ENCODE data around the gene TBX21. TPM values are rescaled to one million over a fixed set of nuclear protein-coding genes. Genes with fewer than 3 reads are reported as not detected.

The TBX21 gene
- total RNA-seq, 2 donors from 2014 or later = not detected

- WGBS, 2 experiments (ENCODE audit: insufficient coverage in 1 of 2, insufficient read length in 1 of 2) = 15 to 16% methylated on average over 28 to 60 of the region's 60 CpGs
- H3K9me3 ChIP-seq (ENCODE audit: control insufficient read depth, low read length) = no peaks in the 10 kb centered on the region
- H3K4me1 Mint-ChIP-seq = peaks cover 7% of the 10 kb centered on the region
- H3K27ac ChIP-seq (ENCODE audit: low read depth, low read length) = no peak overlapping the region
- no peaks in the 10 kb centered on the region for H3K36me3 ChIP-seq (ENCODE audit: control insufficient read depth, insufficient read depth, low read length)
- H3K4me3 ChIP-seq (ENCODE audit: low read length) = peak overlapping the region; percentile 66
- peaks cover 78% of the 10 kb centered on the region for H3K27me3 ChIP-seq (ENCODE audit: control insufficient read depth, insufficient read depth, low read length, poor library complexity, severe bottlenecking)
- peak; percentile 76 for DNase-seq
- no peak overlapping the region for H3K27ac Mint-ChIP-seq
- no peaks in the 10 kb centered on the region for H3K36me3 Mint-ChIP-seq (ENCODE audit: low read depth)
- H3K4me3 Mint-ChIP-seq = peak overlapping the region; percentile 49
- H3K9ac ChIP-seq (ENCODE audit: extremely low read depth, low read length, poor library complexity, severe bottlenecking) = no peak overlapping the region
- H3K4me1 ChIP-seq (ENCODE audit: control insufficient read depth, insufficient read depth, low read length) = no peaks in the 10 kb centered on the region
- H3K27me3 Mint-ChIP-seq (ENCODE audit: insufficient read depth) = peaks cover 81% of the 10 kb centered on the region
- no peaks in the 10 kb centered on the region for H3K9me3 Mint-ChIP-seq
- TF ChIP-seq CTCF (conservative IDR thresholded peaks at IDR 0.05) = no peak
Measured at GRCh38 chr17:47733674-47734410, 806 bp downstream of the TBX21 start.

- Histone ChIP-seq H3K9me3 (ENCODE audit: control insufficient read depth, low read length) (no peaks in the 10 kb centered on the region), H3K27me3 (ENCODE audit: control insufficient read depth, insufficient read depth, low read length, poor library complexity, severe bottlenecking) (peaks cover 71% of the 10 kb centered on the region), H3K27ac (ENCODE audit: low read depth, low read length) (no peak overlapping the region), H3K9ac (ENCODE audit: extremely low read depth, low read length, poor library complexity, severe bottlenecking) (no peak overlapping the region), H3K36me3 (ENCODE audit: control insufficient read depth, insufficient read depth, low read length) (no peaks in the 10 kb centered on the region), H3K4me3 (ENCODE audit: low read length) (no peak overlapping the region), H3K4me1 (ENCODE audit: control insufficient read depth, insufficient read depth, low read length) (no peaks in the 10 kb centered on the region)
- DNase-seq = no peak
- Mint-ChIP-seq H3K27ac (no peak overlapping the region), H3K27me3 (ENCODE audit: insufficient read depth) (peaks cover 75% of the 10 kb centered on the region), H3K9me3 (no peaks in the 10 kb centered on the region), H3K4me1 (peaks cover 7% of the 10 kb centered on the region), H3K36me3 (ENCODE audit: low read depth) (no peaks in the 10 kb centered on the region), H3K4me3 (no peak overlapping the region)
- TF ChIP-seq CTCF (conservative IDR thresholded peaks at IDR 0.05) = no peak
- WGBS, 2 experiments (ENCODE audit: insufficient coverage in 1 of 2, insufficient read length in 1 of 2) = 73 to 88% methylated on average over 2 to 3 of the region's 3 CpGs
Measured at GRCh38 chr17:47735139-47735464, 2.1 kb downstream of the TBX21 start.

GRCh38 chr17:47735536-47736011 is 2.5 kb downstream of the TBX21 start:
- no peaks in the 10 kb centered on the region for H3K36me3 Mint-ChIP-seq (ENCODE audit: low read depth)
- H3K27ac Mint-ChIP-seq = no peak overlapping the region
- Histone ChIP-seq H3K4me1 (ENCODE audit: control insufficient read depth, insufficient read depth, low read length) (no peaks in the 10 kb centered on the region), H3K27ac (ENCODE audit: low read depth, low read length) (no peak overlapping the region), H3K36me3 (ENCODE audit: control insufficient read depth, insufficient read depth, low read length) (no peaks in the 10 kb centered on the region), H3K4me3 (ENCODE audit: low read length) (no peak overlapping the region), H3K9me3 (ENCODE audit: control insufficient read depth, low read length) (no peaks in the 10 kb centered on the region), H3K27me3 (ENCODE audit: control insufficient read depth, insufficient read depth, low read length, poor library complexity, severe bottlenecking) (peaks cover 67% of the 10 kb centered on the region), H3K9ac (ENCODE audit: extremely low read depth, low read length, poor library complexity, severe bottlenecking) (no peak overlapping the region)
- H3K9me3 Mint-ChIP-seq = no peaks in the 10 kb centered on the region
- DNase-seq = no peak
- peaks cover 7% of the 10 kb centered on the region for H3K4me1 Mint-ChIP-seq
- H3K4me3 Mint-ChIP-seq = no peak overlapping the region
- 84 to 92% methylated on average over 3 of the region's 3 CpGs for WGBS, 2 experiments (ENCODE audit: insufficient coverage in 1 of 2, insufficient read length in 1 of 2)
- peaks cover 75% of the 10 kb centered on the region for H3K27me3 Mint-ChIP-seq (ENCODE audit: insufficient read depth)
- no peak for TF ChIP-seq CTCF (conservative IDR thresholded peaks at IDR 0.05)

All from endodermal cell (in vitro differentiated cells).